ENCODE data around the gene KCNH3.

The KCNH3 gene

GRCh38 chr12:49556391-49557186, 17.8 kb downstream of the KCNH3 start:
- H3K79me2 ChIP-seq (ENCODE audit: insufficient read depth, low read length), result no peaks in the 10 kb centered on the region
- H3K4me2 ChIP-seq (ENCODE audit: low read depth, low read length, poor library complexity, severe bottlenecking), result no peak overlapping the region
- no peak overlapping the region for H2AFZ ChIP-seq (ENCODE audit: low read length)
- H4K20me1 ChIP-seq (ENCODE audit: insufficient read depth, low read length, poor library complexity, severe bottlenecking), result no peaks in the 10 kb centered on the region
- H3K9ac ChIP-seq (ENCODE audit: low read depth, low read length, poor library complexity, severe bottlenecking), result no peak overlapping the region
- H3K27me3 ChIP-seq (ENCODE audit: insufficient read depth, low read length, poor library complexity, severe bottlenecking), result no peaks in the 10 kb centered on the region
- peaks cover 23% of the 10 kb centered on the region; the same call in 1 of the 2 replicates for H3K36me3 ChIP-seq (ENCODE audit: insufficient read depth, low read length)
- H3K9me3 ChIP-seq (ENCODE audit: insufficient read depth, low read depth, low read length), result no peaks in the 10 kb centered on the region
- H3F3A ChIP-seq (ENCODE audit: low read depth), result no peaks in the 10 kb centered on the region
- H3K4me3 ChIP-seq (ENCODE audit: low read length, poor library complexity, severe bottlenecking), result no peak overlapping the region
- TF ChIP-seq, protein P1, sequence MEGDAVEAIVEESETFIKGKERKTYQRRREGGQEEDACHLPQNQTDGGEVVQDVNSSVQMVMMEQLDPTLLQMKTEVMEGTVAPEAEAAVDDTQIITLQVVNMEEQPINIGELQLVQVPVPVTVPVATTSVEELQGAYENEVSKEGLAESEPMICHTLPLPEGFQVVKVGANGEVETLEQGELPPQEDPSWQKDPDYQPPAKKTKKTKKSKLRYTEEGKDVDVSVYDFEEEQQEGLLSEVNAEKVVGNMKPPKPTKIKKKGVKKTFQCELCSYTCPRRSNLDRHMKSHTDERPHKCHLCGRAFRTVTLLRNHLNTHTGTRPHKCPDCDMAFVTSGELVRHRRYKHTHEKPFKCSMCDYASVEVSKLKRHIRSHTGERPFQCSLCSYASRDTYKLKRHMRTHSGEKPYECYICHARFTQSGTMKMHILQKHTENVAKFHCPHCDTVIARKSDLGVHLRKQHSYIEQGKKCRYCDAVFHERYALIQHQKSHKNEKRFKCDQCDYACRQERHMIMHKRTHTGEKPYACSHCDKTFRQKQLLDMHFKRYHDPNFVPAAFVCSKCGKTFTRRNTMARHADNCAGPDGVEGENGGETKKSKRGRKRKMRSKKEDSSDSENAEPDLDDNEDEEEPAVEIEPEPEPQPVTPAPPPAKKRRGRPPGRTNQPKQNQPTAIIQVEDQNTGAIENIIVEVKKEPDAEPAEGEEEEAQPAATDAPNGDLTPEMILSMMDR (conservative IDR thresholded peaks at IDR 0.05; ENCODE audit: low read length), result no peak
- TF ChIP-seq EZH2phosphoT487 (IDR thresholded peaks at IDR 0.05; ENCODE audit: borderline replicate concordance), result no peak
- peaks cover 20% of the 10 kb centered on the region for H3K4me1 ChIP-seq (ENCODE audit: insufficient read depth, low read length, poor library complexity, severe bottlenecking)
- H3K9me2 ChIP-seq (replicated peaks; ENCODE audit: low read depth, low read length), result no peaks in the 10 kb centered on the region

- no peak overlapping the region for H2AFZ ChIP-seq (ENCODE audit: low read length)
- H3K4me1 ChIP-seq (ENCODE audit: insufficient read depth, low read length, poor library complexity, severe bottlenecking), result peaks cover 13% of the 10 kb centered on the region
- peaks cover 29% of the 10 kb centered on the region for H3K36me3 ChIP-seq (ENCODE audit: insufficient read depth, low read length)
- no peaks in the 10 kb centered on the region for H3K9me3 ChIP-seq (ENCODE audit: insufficient read depth, low read depth, low read length)
- no peaks in the 10 kb centered on the region for H4K20me1 ChIP-seq (ENCODE audit: insufficient read depth, low read length, poor library complexity, severe bottlenecking)
- H3F3A ChIP-seq (ENCODE audit: low read depth), result no peaks in the 10 kb centered on the region
- H3K27me3 ChIP-seq (ENCODE audit: insufficient read depth, low read length, poor library complexity, severe bottlenecking), result no peaks in the 10 kb centered on the region
- no peak overlapping the region for H3K4me2 ChIP-seq (ENCODE audit: low read depth, low read length, poor library complexity, severe bottlenecking)
- TF ChIP-seq, protein P1 (conservative IDR thresholded peaks at IDR 0.05; ENCODE audit: low read length), result no peak
- TF ChIP-seq EZH2phosphoT487 (IDR thresholded peaks at IDR 0.05; ENCODE audit: borderline replicate concordance), result no peak
- H3K79me2 ChIP-seq (ENCODE audit: insufficient read depth, low read length), result no peaks in the 10 kb centered on the region
- H3K9me2 ChIP-seq (replicated peaks; ENCODE audit: low read depth, low read length), result no peaks in the 10 kb centered on the region
- H3K9ac ChIP-seq (ENCODE audit: low read depth, low read length, poor library complexity, severe bottlenecking), result no peak overlapping the region
- H3K4me3 ChIP-seq (ENCODE audit: low read length, poor library complexity, severe bottlenecking), result no peak overlapping the region
These were observed 18.5 kb downstream of the KCNH3 start for GRCh38 chr12:49557187-49557916.

- Histone ChIP-seq H4K20me1 (ENCODE audit: insufficient read depth, low read length, poor library complexity, severe bottlenecking) (no peaks in the 10 kb centered on the region), H3K36me3 (ENCODE audit: insufficient read depth, low read length) (peaks cover 34% of the 10 kb centered on the region)
These were observed 19.0 kb downstream of the KCNH3 start for GRCh38 chr12:49557917-49558215.

More at GRCh38 chr12:49557917-49558215, 19.0 kb downstream of the KCNH3 start:
- H3K9me2 ChIP-seq (replicated peaks; ENCODE audit: low read depth, low read length), result no peaks in the 10 kb centered on the region
- no peak overlapping the region for H3K9ac ChIP-seq (ENCODE audit: low read depth, low read length, poor library complexity, severe bottlenecking)
- no peak for TF ChIP-seq EZH2phosphoT487 (IDR thresholded peaks at IDR 0.05; ENCODE audit: borderline replicate concordance)
- TF ChIP-seq, protein P1 (conservative IDR thresholded peaks at IDR 0.05; ENCODE audit: low read length), result peak; percentile 31
- peaks cover 8% of the 10 kb centered on the region for H3K4me1 ChIP-seq (ENCODE audit: insufficient read depth, low read length, poor library complexity, severe bottlenecking)
- H3K79me2 ChIP-seq (ENCODE audit: insufficient read depth, low read length), result no peaks in the 10 kb centered on the region
- H3K4me3 ChIP-seq (ENCODE audit: low read length, poor library complexity, severe bottlenecking), result no peak overlapping the region
- H3K9me3 ChIP-seq (ENCODE audit: insufficient read depth, low read depth, low read length), result no peaks in the 10 kb centered on the region
- H3K27me3 ChIP-seq (ENCODE audit: insufficient read depth, low read length, poor library complexity, severe bottlenecking), result no peaks in the 10 kb centered on the region
- H3F3A ChIP-seq (ENCODE audit: low read depth), result no peaks in the 10 kb centered on the region
- no peak overlapping the region for H2AFZ ChIP-seq (ENCODE audit: low read length)
- no peak overlapping the region for H3K4me2 ChIP-seq (ENCODE audit: low read depth, low read length, poor library complexity, severe bottlenecking)
